Karpas-422 (cell line): ENCODE measurements around the gene NBR1. TPM values are rescaled to one million over a fixed set of nuclear protein-coding genes. Genes with fewer than 3 reads are reported as not detected.
"Not testable (repeated sequence)": the region's sequence is repeated elsewhere in the genome, so short reads cannot be mapped to it uniquely, and the experiment has no call there.

ENCODE experiments used
- DNase-seq: peaks from one replicate; pipeline ENCODE4 v3.0.0-alpha.2; 2015
- H2AFZ ChIP-seq: fragments of 200-600 bp; sonication (generic); 2 replicates; pipeline ENCODE4 v1.6.1; 2014; ENCODE audit warnings: antibody characterized with exemption, low read length, mixed read lengths
- H3K27ac ChIP-seq: fragments of 200-600 bp; sonication (generic); 2 replicates; pipeline ENCODE4 v1.5.1; 2014; ENCODE audit warnings: mild to moderate bottlenecking, low read length, moderate library complexity
- H3K27me3 ChIP-seq: fragments of 200-600 bp; sonication (generic); 2 replicates; pipeline ENCODE4 v1.6.1; 2014; ENCODE audit warnings: low read length, mixed read lengths
- H3K36me3 ChIP-seq: fragments of 200-600 bp; sonication (generic); 2 replicates; pipeline ENCODE4 v1.6.1; 2014; ENCODE audit warnings: low read length, mixed read lengths; ENCODE audit not compliant: insufficient read depth
- H3K4me1 ChIP-seq: fragments of 200-600 bp; sonication (generic); 2 replicates; pipeline ENCODE4 v1.6.1; 2014; ENCODE audit warnings: mild to moderate bottlenecking, low read length, mixed read lengths
- H3K4me2 ChIP-seq: fragments of 200-600 bp; sonication (generic); 2 replicates; pipeline ENCODE4 v1.6.1; 2014; ENCODE audit warnings: low read length, low read depth, mild to moderate bottlenecking; ENCODE audit not compliant: poor library complexity, severe bottlenecking
- H3K4me3 ChIP-seq: fragments of 200-600 bp; sonication (generic); 2 replicates; pipeline ENCODE4 v1.5.1; 2014; ENCODE audit warnings: mild to moderate bottlenecking, antibody characterized with exemption, low read length, mixed read lengths
- H3K79me2 ChIP-seq: fragments of 200-600 bp; sonication (generic); 2 replicates; pipeline ENCODE4 v1.6.1; 2014; ENCODE audit warnings: mild to moderate bottlenecking, low read length, mixed read lengths
- H3K9ac ChIP-seq: fragments of 200-600 bp; sonication (generic); 2 replicates; pipeline ENCODE4 v1.6.0; 2014; ENCODE audit warnings: low read length
- H3K9me2 ChIP-seq: fragments of 200-600 bp; sonication (generic), shearing (Covaris generic); replicated peaks from 2 replicates; pipeline ENCODE4 v1.6.0; 2014; ENCODE audit warnings: mild to moderate bottlenecking, low read length, moderate library complexity; ENCODE audit not compliant: insufficient read depth
- H3K9me3 ChIP-seq: fragments of 300-700, 200-600 bp; sonication (generic); 2 replicates; pipeline ENCODE4 v1.6.1; 2014; ENCODE audit warnings: low read length, mixed read lengths
- H4K20me1 ChIP-seq: fragments of 200-600 bp; sonication (generic); 2 replicates; pipeline ENCODE4 v1.6.1; 2014; ENCODE audit warnings: mild to moderate bottlenecking, antibody characterized with exemption, low read length, low read depth; ENCODE audit not compliant: insufficient read depth
- small RNA-seq: library from RNA; depleted of rRNA; stranded (forward); fragments of <200 nt; gene quantifications from one replicate; pipeline ENCODE3, GENCODE V24; 2014
- total RNA-seq: library from RNA; depleted of rRNA; stranded (reverse); fragments of >200 nt; shearing (Covaris generic); gene quantifications from 2 replicates; pipeline ENCODE4 v1.2.3, GENCODE V29; 2014; ENCODE audit warnings: low replicate concordance; rRNA removed

The NBR1 gene
- total RNA-seq, 1 experiment from 2014 or later = 49.5 TPM

- not testable (repeated sequence) for H3K9ac ChIP-seq, H3K79me2 ChIP-seq, H3K9me3 ChIP-seq, H3K36me3 ChIP-seq, H2AFZ ChIP-seq, DNase-seq, H3K27me3 ChIP-seq, H4K20me1 ChIP-seq, H3K4me1 ChIP-seq, H3K4me2 ChIP-seq, H3K4me3 ChIP-seq, H3K27ac ChIP-seq, H3K9me2 ChIP-seq
These were observed 69.8 kb downstream of the NBR1 start for GRCh38 chr17:43240596-43241352.

GRCh38 chr17:43246456-43246855 lies 75.4 kb downstream of the NBR1 start:
- H3K27me3 ChIP-seq = not testable (repeated sequence)

More at GRCh38 chr17:43246456-43246855, 75.4 kb downstream of the NBR1 start:
- H3K4me2 ChIP-seq, H3K27ac ChIP-seq, H3K9me3 ChIP-seq, H4K20me1 ChIP-seq, H3K9me2 ChIP-seq, H2AFZ ChIP-seq, H3K36me3 ChIP-seq, DNase-seq, H3K9ac ChIP-seq, H3K79me2 ChIP-seq, H3K4me3 ChIP-seq, H3K4me1 ChIP-seq: not testable (repeated sequence)

Small RNA genes within 50 kb of the gene (small RNA-seq; reads per million reads assigned to genes)
- 0.12 reads per million for gene AC060780.2
- gene AC060780.3 = not detected
- gene AC135721.1 = not detected
- gene RF00004 = not detected
- gene RNU2-1 = not detected

Other genes starting within 250 kb of the NBR1 start
- 17.7 and 38.9 TPM in 2 replicates for gene AARSD1, start 206.8 kb upstream of the NBR1 start, total RNA-seq
- gene PTGES3L, start 191.1 kb upstream of the NBR1 start, total RNA-seq = 0.11 and 0.45 TPM in 2 replicates
- gene RUNDC1, start 190.6 kb upstream of the NBR1 start, total RNA-seq = 9.2 and 16.6 TPM in 2 replicates
- 1,746 and 2,567 TPM in 2 replicates for gene RPL27, start 172.8 kb upstream of the NBR1 start, total RNA-seq
- 19.1 and 27.2 TPM in 2 replicates for gene IFI35, start 164.4 kb upstream of the NBR1 start, total RNA-seq
- 45.7 and 55.1 TPM in 2 replicates for gene VAT1, start 148.8 kb upstream of the NBR1 start, total RNA-seq
- gene RND2, start 146.0 kb upstream of the NBR1 start, total RNA-seq = 0.30 and 0.36 TPM in 2 replicates
- gene BRCA1, start 45.9 kb upstream of the NBR1 start, total RNA-seq = 46.0 and 49.7 TPM in 2 replicates
- 9.0 and 14.5 TPM in 2 replicates for gene TMEM106A, start 40.7 kb downstream of the NBR1 start, total RNA-seq
- gene CCDC200, start 57.4 kb downstream of the NBR1 start, total RNA-seq = not detected in 2 replicates
- not detected in 2 replicates for gene RNU2-1, start 62.8 kb downstream of the NBR1 start, total RNA-seq
- not detected in 2 replicates for gene ARL4D, start 227.8 kb downstream of the NBR1 start, total RNA-seq